Cardiac septum (tissue), 1 donor: ENCODE results near the gene KIAA1549. TPM values are rescaled to one million over a fixed set of nuclear protein-coding genes. Genes with fewer than 3 reads are reported as not detected.
"Not testable (repeated sequence)": the region's sequence is repeated elsewhere in the genome, so short reads cannot be mapped to it uniquely, and the experiment has no call there.

Experiments used
- DNase-seq: peaks from one replicate; pipeline ENCODE4 v3.0.0-alpha.2; 2020; ENCODE audit warnings: low spot score
- intact Hi-C: fragments of 100-400 bp; cut with DNase I; formaldehyde crosslinking; loops from one replicate; pipeline ENCODE4 v1.14.0; 2022
- total RNA-seq: library from RNA; stranded (reverse); fragmentation: NEBNext Ultra II Directional; extraction: Animal tissue kit (Norgen Biotek cat#: 25700); gene quantifications from one replicate; pipeline ENCODE4 v1.2.1, GENCODE V29; 2021
- donor health status: DM: no; HTN: no; CAD: no.

Gene KIAA1549
- total RNA-seq, 1 donor from 2014 or later, result 1.4 TPM

- no peak for DNase-seq
- intact Hi-C loops, result no loop called here
These were observed 182.4 kb downstream of the KIAA1549 start for GRCh38 chr7:138798836-138799235.

- DNase-seq, result no peak
These were observed 183.4 kb downstream of the KIAA1549 start, which contains the start of the genes ATP6V0A4 and TMEM213 for GRCh38 chr7:138797715-138798320. Gene ATP6V0A4 (minus strand): TSS chr7:138798196. CDS start chr7:138771247, 26,949 bp downstream. Gene TMEM213 (plus strand): TSS chr7:138797994. CDS start chr7:138798105, 111 bp downstream.

GRCh38 chr7:138797046-138797445 is 184.1 kb downstream of the KIAA1549 start:
- intact Hi-C loops, DNase-seq: not testable (repeated sequence)

More at GRCh38 chr7:138797715-138798320, 183.4 kb downstream of the KIAA1549 start, which contains the start of the genes ATP6V0A4 and TMEM213:
- intact Hi-C loops, result no loop called here

GRCh38 chr7:138796038-138796615 is 185.1 kb downstream of the KIAA1549 start:
- intact Hi-C loops, result no loop called here
- no peak for DNase-seq

- no peak for DNase-seq
- intact Hi-C loops, result no loop called here
These were observed 195.4 kb downstream of the KIAA1549 start for GRCh38 chr7:138785587-138786437.

GRCh38 chr7:138784692-138785091 is 196.5 kb downstream of the KIAA1549 start:
- no peak for DNase-seq
- intact Hi-C loops, result no loop called here

Other genes starting within 250 kb of the KIAA1549 start
- not detected for gene TMEM213, start 183.4 kb downstream of the KIAA1549 start, total RNA-seq
- gene ATP6V0A4, start 183.2 kb downstream of the KIAA1549 start, total RNA-seq, result not detected
- gene ZC3HAV1L, start 54.7 kb upstream of the KIAA1549 start, total RNA-seq, result 3.2 TPM
- gene ZC3HAV1, start 128.3 kb upstream of the KIAA1549 start, total RNA-seq, result 6.8 TPM
- 20.2 TPM for gene UBN2, start 249.8 kb upstream of the KIAA1549 start, total RNA-seq